ENCODE data around the gene CNTNAP5.

Gene CNTNAP5

GRCh38 chr2:124610866-124611265, 585.8 kb downstream of the CNTNAP5 start:
- ATAC-seq, result no peak
- TF ChIP-seq PPARA (CRISPR knock-in tag; IDR thresholded peaks at IDR 0.05; ENCODE audit: borderline replicate concordance) (no peak), ESRRG (CRISPR knock-in tag; IDR thresholded peaks at IDR 0.05) (no peak), TCF4 (CRISPR knock-in tag; IDR thresholded peaks at IDR 0.05; ENCODE audit: borderline replicate concordance) (no peak), ZFP30 (CRISPR knock-in tag; IDR thresholded peaks at IDR 0.05) (no peak), CSRNP3 (CRISPR knock-in tag; IDR thresholded peaks at IDR 0.05) (no peak), OSR1 (CRISPR knock-in tag; IDR thresholded peaks at IDR 0.05) (no peak), ISL1 (CRISPR knock-in tag; IDR thresholded peaks at IDR 0.05) (no peak), ZFP3 (CRISPR knock-in tag; IDR thresholded peaks at IDR 0.05) (no peak), ARNTL (CRISPR knock-in tag; IDR thresholded peaks at IDR 0.05; ENCODE audit: borderline replicate concordance, low read depth) (no peak), PATZ1 (CRISPR knock-in tag; IDR thresholded peaks at IDR 0.05; ENCODE audit: borderline replicate concordance) (no peak), CREB5 (CRISPR knock-in tag; IDR thresholded peaks at IDR 0.05; ENCODE audit: low read depth) (no peak), CSDC2 (CRISPR knock-in tag; IDR thresholded peaks at IDR 0.05) (no peak), ZNF565 (CRISPR knock-in tag; conservative IDR thresholded peaks at IDR 0.05; ENCODE audit: low read depth) (no peak), GLIS3 (CRISPR knock-in tag; IDR thresholded peaks at IDR 0.05) (no peak), ZC3H10 (CRISPR knock-in tag; IDR thresholded peaks at IDR 0.05) (no peak), ZNF8 (CRISPR knock-in tag; IDR thresholded peaks at IDR 0.05) (no peak)

- TF ChIP-seq RARB (CRISPR knock-in tag; IDR thresholded peaks at IDR 0.05) (no peak), ZNF8 (CRISPR knock-in tag; IDR thresholded peaks at IDR 0.05) (no peak), GLIS3 (CRISPR knock-in tag; IDR thresholded peaks at IDR 0.05) (no peak), TSHZ2 (CRISPR knock-in tag; IDR thresholded peaks at IDR 0.05) (no peak), ZC3H10 (CRISPR knock-in tag; IDR thresholded peaks at IDR 0.05) (no peak), ZFP30 (CRISPR knock-in tag; IDR thresholded peaks at IDR 0.05) (no peak), PPARA (CRISPR knock-in tag; IDR thresholded peaks at IDR 0.05; ENCODE audit: borderline replicate concordance) (no peak), CSDC2 (CRISPR knock-in tag; IDR thresholded peaks at IDR 0.05) (no peak), SNAI2 (CRISPR knock-in tag; IDR thresholded peaks at IDR 0.05) (no peak), ARNTL (CRISPR knock-in tag; IDR thresholded peaks at IDR 0.05; ENCODE audit: borderline replicate concordance, low read depth) (no peak), TOX (CRISPR knock-in tag; IDR thresholded peaks at IDR 0.05; ENCODE audit: borderline replicate concordance) (no peak), ZNF565 (CRISPR knock-in tag; conservative IDR thresholded peaks at IDR 0.05; ENCODE audit: low read depth) (no peak), PATZ1 (CRISPR knock-in tag; IDR thresholded peaks at IDR 0.05; ENCODE audit: borderline replicate concordance) (no peak), ZFP3 (CRISPR knock-in tag; IDR thresholded peaks at IDR 0.05) (no peak)
- no peak for ATAC-seq
These were observed 598.5 kb downstream of the CNTNAP5 start for GRCh38 chr2:124623560-124623959.

- no peak for ATAC-seq
- no peak for TF ChIP-seq ZFP30 (CRISPR knock-in tag; IDR thresholded peaks at IDR 0.05)
- TF ChIP-seq RARB (CRISPR knock-in tag; IDR thresholded peaks at IDR 0.05), result no peak
- TF ChIP-seq OSR1 (CRISPR knock-in tag; IDR thresholded peaks at IDR 0.05), result no peak
- no peak for TF ChIP-seq ESRRG (CRISPR knock-in tag; IDR thresholded peaks at IDR 0.05)
- TF ChIP-seq CSRNP3 (CRISPR knock-in tag; IDR thresholded peaks at IDR 0.05), result no peak
- no peak for TF ChIP-seq ZC3H10 (CRISPR knock-in tag; IDR thresholded peaks at IDR 0.05)
- no peak for TF ChIP-seq SNAI2 (CRISPR knock-in tag; IDR thresholded peaks at IDR 0.05)
- no peak for TF ChIP-seq ZFP3 (CRISPR knock-in tag; IDR thresholded peaks at IDR 0.05)
- TF ChIP-seq ZNF565 (CRISPR knock-in tag; conservative IDR thresholded peaks at IDR 0.05; ENCODE audit: low read depth), result no peak
- no peak for TF ChIP-seq PPARA (CRISPR knock-in tag; IDR thresholded peaks at IDR 0.05; ENCODE audit: borderline replicate concordance)
- no peak for TF ChIP-seq TOX (CRISPR knock-in tag; IDR thresholded peaks at IDR 0.05; ENCODE audit: borderline replicate concordance)
- TF ChIP-seq ARNTL (CRISPR knock-in tag; IDR thresholded peaks at IDR 0.05; ENCODE audit: borderline replicate concordance, low read depth), result no peak
- no peak for TF ChIP-seq TSHZ2 (CRISPR knock-in tag; IDR thresholded peaks at IDR 0.05)
- no peak for TF ChIP-seq ISL1 (CRISPR knock-in tag; IDR thresholded peaks at IDR 0.05)
- no peak for TF ChIP-seq GLIS3 (CRISPR knock-in tag; IDR thresholded peaks at IDR 0.05)
These were observed 600.5 kb downstream of the CNTNAP5 start for GRCh38 chr2:124625561-124625960.

Data from SK-N-SH treated with all-trans-retinoic acid at 6 μM for 48 hours (cell line).